ENCODE results near the gene SPTLC2.
"Not testable (repeated sequence)": the region's sequence is repeated elsewhere in the genome, so short reads cannot be mapped to it uniquely, and the experiment has no call there.

SPTLC2 gene

GRCh38 chr14:77544571-77544970 is 71.9 kb downstream of the SPTLC2 start:
- no peak for DNase-seq

GRCh38 chr14:77543637-77544334 is 72.7 kb downstream of the SPTLC2 start:
- no peak for DNase-seq

- no peak for DNase-seq
These were observed 73.2 kb downstream of the SPTLC2 start for GRCh38 chr14:77543240-77543551.

- DNase-seq: no peak
These were observed 73.8 kb downstream of the SPTLC2 start for GRCh38 chr14:77542421-77543239.

GRCh38 chr14:77541905-77542304 is 74.5 kb downstream of the SPTLC2 start:
- peak; percentile 15 for DNase-seq

GRCh38 chr14:77536951-77537350 is 79.5 kb downstream of the SPTLC2 start:
- not testable (repeated sequence) for DNase-seq

GRCh38 chr14:77531071-77531470 is 85.4 kb downstream of the SPTLC2 start:
- DNase-seq: no peak

GRCh38 chr14:77529963-77530362 is 86.5 kb downstream of the SPTLC2 start:
- DNase-seq: no peak

GRCh38 chr14:77529213-77529612 is 87.2 kb downstream of the SPTLC2 start:
- DNase-seq: no peak

- DNase-seq: not testable (repeated sequence)
These were observed 87.7 kb downstream of the SPTLC2 start for GRCh38 chr14:77528701-77529100.

- DNase-seq: no peak
These were observed 90.2 kb downstream of the SPTLC2 start for GRCh38 chr14:77526266-77526665.

GRCh38 chr14:77524536-77524935 is 91.9 kb downstream of the SPTLC2 start:
- DNase-seq: no peak

GRCh38 chr14:77523109-77523508 is 93.3 kb downstream of the SPTLC2 start:
- no peak for DNase-seq

- no peak for DNase-seq
These were observed 95.9 kb downstream of the SPTLC2 start for GRCh38 chr14:77520555-77520954.

- DNase-seq: no peak
These were observed 100.3 kb downstream of the SPTLC2 start for GRCh38 chr14:77516126-77516525.

GRCh38 chr14:77511486-77512162 is 104.8 kb downstream of the SPTLC2 start:
- no peak for DNase-seq

GRCh38 chr14:77509366-77509765 is 107.1 kb downstream of the SPTLC2 start:
- DNase-seq: no peak

- DNase-seq: no peak
These were observed 107.6 kb downstream of the SPTLC2 start for GRCh38 chr14:77508876-77509275.

- peak; percentile 5 for DNase-seq
These were observed 108.2 kb downstream of the SPTLC2 start for GRCh38 chr14:77508249-77508648.

GRCh38 chr14:77507762-77508161 is 108.7 kb downstream of the SPTLC2 start:
- DNase-seq: no peak

GRCh38 chr14:77505031-77505430 is 111.4 kb downstream of the SPTLC2 start:
- no peak for DNase-seq

- no peak for DNase-seq
These were observed 113.3 kb downstream of the SPTLC2 start for GRCh38 chr14:77503138-77503537.

GRCh38 chr14:77502109-77502782 is 114.2 kb downstream of the SPTLC2 start:
- DNase-seq: no peak

All from inflammatory macrophage treated with lipopolysaccharide for 4 hours (primary cell).